Epithelial cell of proximal tubule (primary cell): Measurements from ENCODE around the gene ANXA11. TPM values are rescaled to one million over a fixed set of nuclear protein-coding genes. Genes with fewer than 3 reads are reported as not detected.
"Not testable (repeated sequence)": the region's sequence is repeated elsewhere in the genome, so short reads cannot be mapped to it uniquely, and the experiment has no call there.

ENCODE experiments used
- DNase-seq: peaks from one replicate; pipeline ENCODE4 v3.0.0-alpha.2; 2011; ENCODE audit warnings: low read depth
- H3K4me3 ChIP-seq: 2 replicates; pipeline ENCODE4 v1.5.1; 2011; ENCODE audit warnings: low read depth, mild to moderate bottlenecking, low read length
- CTCF ChIP-seq: conservative IDR thresholded peaks from 2 replicates; pipeline ENCODE4 v1.5.1; 2012; ENCODE audit warnings: low read depth, mild to moderate bottlenecking, low read length
- total RNA-seq: library from RNA; depleted of rRNA; stranded (reverse); fragments of >200 nt; gene quantifications from 2 replicates; pipeline ENCODE4 v1.2.3, GENCODE V29; 2015

Gene ANXA11
- total RNA-seq, 1 donor from 2014 or later = 153 TPM

DNA sequence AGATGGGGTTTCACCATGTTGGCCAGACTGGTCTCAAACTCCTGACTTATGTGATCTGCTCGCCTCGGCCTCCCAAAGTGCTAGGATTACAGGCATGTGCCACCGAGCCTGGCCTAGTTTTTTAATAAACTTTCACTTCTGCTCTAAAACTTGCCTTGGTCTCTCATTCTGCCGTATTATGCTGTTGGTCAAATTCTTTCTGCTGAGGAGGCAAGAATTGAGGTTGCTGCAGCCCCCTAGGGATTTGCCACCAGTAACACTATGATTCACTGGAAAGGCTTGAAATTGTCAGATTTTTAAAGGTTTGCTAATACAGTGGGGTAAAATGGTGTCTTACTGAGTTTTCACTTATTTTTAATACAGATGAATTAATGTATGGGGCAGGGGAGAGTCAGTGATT lies 21.4 kb upstream of the ANXA11 start:
- H3K4me3 ChIP-seq, DNase-seq: not testable (repeated sequence)

DNA sequence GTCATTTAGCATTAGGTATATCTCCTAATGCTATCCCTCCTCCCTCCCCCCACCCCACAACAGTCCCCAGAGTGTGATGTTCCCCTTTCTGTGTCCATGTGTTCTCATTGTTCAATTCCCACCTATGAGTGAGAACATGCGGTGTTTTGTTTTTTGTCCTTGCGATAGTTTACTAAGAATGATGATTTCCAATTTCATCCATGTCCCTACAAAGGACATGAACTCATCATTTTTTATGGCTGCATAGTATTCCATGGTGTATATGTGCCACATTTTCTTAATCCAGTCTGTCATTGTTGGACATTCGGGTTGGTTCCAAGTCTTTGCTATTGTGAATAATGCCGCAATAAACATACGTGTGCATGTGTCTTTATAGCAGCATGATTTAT lies 17.7 kb upstream of the ANXA11 start:
- H3K4me3 ChIP-seq, DNase-seq: not testable (repeated sequence)

GRCh38 chr10:80218878-80219277 lies 13.5 kb upstream of the ANXA11 start:
- DNase-seq, H3K4me3 ChIP-seq: not testable (repeated sequence)

DNA sequence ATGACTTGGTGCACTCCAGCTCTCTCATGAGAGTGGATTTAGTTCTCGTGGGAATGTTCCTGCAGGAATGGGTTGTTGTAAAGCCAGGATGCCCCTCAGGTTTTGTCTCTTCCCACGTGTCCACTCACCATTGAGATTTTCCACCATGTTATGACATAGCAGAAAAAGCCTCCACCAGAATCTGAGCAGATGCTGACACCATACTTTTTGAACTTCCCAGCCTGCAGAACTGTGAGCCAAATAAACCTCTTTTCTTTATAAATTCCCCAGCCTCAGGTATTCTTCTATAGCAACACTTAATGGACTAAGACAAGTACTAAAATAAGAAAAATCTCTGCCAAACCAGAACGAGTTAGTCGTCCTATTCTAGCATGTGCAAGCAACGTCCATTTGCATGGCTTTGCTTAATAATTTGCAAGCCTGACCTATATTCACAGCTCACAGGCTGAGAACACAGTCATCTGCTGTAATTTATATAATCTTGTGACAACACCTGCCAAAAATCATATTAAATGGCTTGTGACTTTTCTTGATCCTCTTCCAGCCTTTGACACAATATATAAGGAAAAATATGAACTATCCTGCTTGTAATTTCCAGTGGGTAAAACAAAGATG lies 9.1 kb upstream of the ANXA11 start:
- DNase-seq, H3K4me3 ChIP-seq: not testable (repeated sequence)

GRCh38 chr10:80212535-80213115 lies 7.3 kb upstream of the ANXA11 start:
- not testable (repeated sequence) for DNase-seq, H3K4me3 ChIP-seq

DNA sequence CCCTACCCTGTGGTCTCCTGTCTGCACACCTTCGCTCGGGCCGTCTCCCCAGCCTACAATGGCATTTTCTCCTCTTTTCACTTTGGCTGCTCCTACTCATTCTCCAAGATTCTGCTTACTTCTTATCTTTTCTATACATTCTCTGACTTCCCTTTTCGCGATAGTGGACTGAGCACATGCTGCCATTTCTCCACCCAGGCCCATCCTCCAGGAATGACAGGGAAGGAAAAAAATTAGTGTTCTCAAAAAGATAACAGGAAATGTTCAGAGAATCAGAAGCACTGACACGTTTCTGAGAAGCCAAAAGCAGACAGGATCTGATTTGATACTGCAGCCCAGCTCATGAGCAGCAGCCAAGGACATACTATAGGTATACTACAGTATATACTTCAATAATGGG lies 6.4 kb upstream of the ANXA11 start:
- DNase-seq = no peak

GRCh38 chr10:80210259-80210658 lies 4.9 kb upstream of the ANXA11 start:
- no peak for TF ChIP-seq CTCF
- no peak overlapping the region for H3K4me3 ChIP-seq
- DNase-seq = no peak

More for the DNA sequence above, 6.4 kb upstream of the ANXA11 start:
- H3K4me3 ChIP-seq = no peak overlapping the region
- TF ChIP-seq CTCF = no peak

GRCh38 chr10:80207768-80208370 lies 2.5 kb upstream of the ANXA11 start:
- DNase-seq = no peak
- H3K4me3 ChIP-seq = peak overlapping the region; percentile 49
- TF ChIP-seq CTCF = no peak

GRCh38 chr10:80206277-80206655 lies 929 bp upstream of the ANXA11 start:
- no peak overlapping the region for H3K4me3 ChIP-seq
- TF ChIP-seq CTCF = no peak
- DNase-seq = no peak
